Measurements from ENCODE around the gene CNN2.

DNA sequence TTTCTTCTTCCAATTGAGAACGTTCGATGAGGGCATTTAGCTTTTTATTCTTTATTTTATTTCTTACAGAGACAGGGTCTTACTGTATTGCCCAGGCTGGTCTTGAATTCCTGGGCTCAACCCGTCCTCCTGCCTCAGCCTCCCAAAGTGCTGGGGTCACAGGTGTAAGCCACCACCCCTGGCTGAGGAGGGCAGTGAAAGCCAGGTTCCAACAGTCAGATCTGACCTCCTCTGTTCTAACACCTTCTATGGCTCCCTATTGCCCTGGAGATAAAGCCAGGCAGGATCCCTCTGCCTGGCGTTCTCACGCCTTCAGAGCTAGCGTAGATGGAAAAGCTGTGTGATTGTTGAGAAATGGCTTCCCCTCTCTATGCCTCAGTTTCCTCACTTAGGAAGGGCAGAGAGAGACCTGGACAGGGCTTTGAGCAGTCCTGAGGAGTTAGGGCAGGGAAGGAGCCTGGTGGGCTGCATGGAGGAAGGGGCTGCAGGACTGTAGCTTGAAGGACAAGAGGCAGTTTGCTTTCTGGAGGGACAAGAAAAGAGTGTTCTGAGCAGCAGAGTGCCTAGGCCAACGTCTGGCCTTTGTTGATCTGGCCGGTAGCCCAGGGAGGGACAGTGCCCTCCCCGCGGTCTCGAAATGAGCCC is 46.1 kb downstream of the CNN2 start:
- TF ChIP-seq CTCF (conservative IDR thresholded peaks at IDR 0.05; ENCODE audit: low read depth, low read length) (no peak), EZH2 (IDR thresholded peaks at IDR 0.05; ENCODE audit: low read length, unreplicated experiment) (no peak), EZH2phosphoT487 (IDR thresholded peaks at IDR 0.05; ENCODE audit: borderline replicate concordance, low read length) (no peak)
